HUDEP-2 (cell line): ENCODE measurements around the gene ATP1B2.

Experiments used
- DNase-seq, 76 experiments: peaks; one replicate each; lab custom pipeline; 2025; ENCODE audit not compliant: unreplicated experiment in 76 of 76; lab: John Stamatoyannopoulos, UW

The ATP1B2 gene

GRCh38 chr17:7632492-7632894, 18.2 kb upstream of the ATP1B2 start:
- peak in 53 of 76 experiments; percentile 9 to 76 (median 45) for DNase-seq

GRCh38 chr17:7633093-7633492, 17.6 kb upstream of the ATP1B2 start:
- DNase-seq: no peak

- DNase-seq: peak in 35 of 76 experiments; percentile 7 to 53 (median 30)
Measured at GRCh38 chr17:7634384-7634783, 16.3 kb upstream of the ATP1B2 start.

- no peak for DNase-seq
Measured at GRCh38 chr17:7636163-7636562, 14.6 kb upstream of the ATP1B2 start.

- no peak for DNase-seq
Measured at GRCh38 chr17:7640783-7641182, 9.9 kb upstream of the ATP1B2 start.

GRCh38 chr17:7641635-7642034, 9.1 kb upstream of the ATP1B2 start:
- DNase-seq: peak in 23 of 76 experiments; percentile 7 to 54 (median 20)

- no peak for DNase-seq
Measured at GRCh38 chr17:7644775-7645174, 6.0 kb upstream of the ATP1B2 start.

- DNase-seq: no peak
Measured at GRCh38 chr17:7646457-7646856, 4.3 kb upstream of the ATP1B2 start.

GRCh38 chr17:7647018-7647417, 3.7 kb upstream of the ATP1B2 start:
- no peak for DNase-seq

- DNase-seq: peak in 1 of 76 experiments; percentile 10
Measured at GRCh38 chr17:7651097-7651664, 455 bp downstream of the ATP1B2 start.

GRCh38 chr17:7651665-7652387, 1.1 kb downstream of the ATP1B2 start:
- DNase-seq: no peak

- peak in 3 of 76 experiments; percentile 9 to 15 (median 14) for DNase-seq
Measured at GRCh38 chr17:7652388-7653356, 1.9 kb downstream of the ATP1B2 start.

- no peak for DNase-seq
Measured at GRCh38 chr17:7654832-7655540, 4.3 kb downstream of the ATP1B2 start.

GRCh38 chr17:7655541-7655840, 4.8 kb downstream of the ATP1B2 start:
- no peak for DNase-seq

- no peak for DNase-seq
Measured at GRCh38 chr17:7656958-7657609, 6.4 kb downstream of the ATP1B2 start.

GRCh38 chr17:7667656-7668406, 17.1 kb downstream of the ATP1B2 start:
- no peak for DNase-seq

- no peak for DNase-seq
Measured at GRCh38 chr17:7668482-7668881, 17.8 kb downstream of the ATP1B2 start.

GRCh38 chr17:7673239-7673638, 22.5 kb downstream of the ATP1B2 start:
- peak in 48 of 76 experiments; percentile 5 to 57 (median 31) for DNase-seq

GRCh38 chr17:7674934-7675333, 24.2 kb downstream of the ATP1B2 start:
- DNase-seq: no peak

GRCh38 chr17:7676533-7676932, 25.8 kb downstream of the ATP1B2 start:
- DNase-seq: no peak
